H9 (cell line): ENCODE results near the gene ALG14. TPM values are rescaled to one million over a fixed set of nuclear protein-coding genes. Genes with fewer than 3 reads are reported as not detected.

Experiments
- DNase-seq: peaks from one replicate; pipeline ENCODE4 v3.0.0-alpha.2; 2017
- H2AFZ ChIP-seq: one replicate; pipeline ENCODE4 v1.6.1; 2013; ENCODE audit warnings: mild to moderate bottlenecking, low read length, control low read depth, moderate library complexity
- H2AK5ac ChIP-seq: 2 replicates; pipeline ENCODE4 v1.6.1; 2013; ENCODE audit warnings: low read length, control low read depth, mixed read lengths; ENCODE audit not compliant: insufficient read length
- H2BK120ac ChIP-seq: one replicate; pipeline ENCODE4 v1.6.1; 2013; ENCODE audit warnings: low read depth, mild to moderate bottlenecking, low read length, control low read depth, inconsistent platforms; ENCODE audit not compliant: poor library complexity, severe bottlenecking
- H2BK12ac ChIP-seq: 2 replicates; pipeline ENCODE4 v1.6.1; 2013; ENCODE audit warnings: low read length, control low read depth, mixed read lengths, low read depth; ENCODE audit not compliant: insufficient read length
- H2BK15ac ChIP-seq: 2 replicates; pipeline ENCODE4 v1.6.1; 2013; ENCODE audit warnings: low read depth, low read length, control low read depth
- H2BK20ac ChIP-seq: one replicate; pipeline ENCODE4 v1.6.1; 2013; ENCODE audit warnings: low read depth, mild to moderate bottlenecking, low read length, control low read depth, inconsistent platforms; ENCODE audit not compliant: poor library complexity, severe bottlenecking
- H2BK5ac ChIP-seq: 2 replicates; pipeline ENCODE4 v1.6.1; 2013; ENCODE audit warnings: low read length, control low read depth, mixed read lengths; ENCODE audit not compliant: insufficient read length
- H3K14ac ChIP-seq: 2 replicates; pipeline ENCODE4 v1.6.1; 2013; ENCODE audit warnings: low read length, control low read depth; ENCODE audit not compliant: insufficient read depth
- H3K18ac ChIP-seq: 2 replicates; pipeline ENCODE4 v1.6.1; 2013; ENCODE audit warnings: low read depth, mild to moderate bottlenecking, mixed read lengths, low read length, control low read depth; ENCODE audit not compliant: insufficient read length
- H3K23ac ChIP-seq: 2 replicates; pipeline ENCODE4 v1.6.1; 2013; ENCODE audit warnings: low read length, control low read depth, mixed read lengths, low read depth; ENCODE audit not compliant: insufficient read length
- H3K23me2 ChIP-seq: 2 replicates; pipeline ENCODE4 v1.6.1; 2013; ENCODE audit warnings: low read depth, mild to moderate bottlenecking, mixed read lengths, low read length, control low read depth; ENCODE audit not compliant: insufficient read length, poor library complexity, severe bottlenecking
- H3K27ac ChIP-seq: 2 replicates; pipeline ENCODE4 v1.5.1; 2013; ENCODE audit warnings: low read length, control low read depth, mixed read lengths, low read depth; ENCODE audit not compliant: insufficient read length
- H3K27me3 ChIP-seq: 2 replicates; pipeline ENCODE4 v1.6.1; 2013; ENCODE audit warnings: low read length, control low read depth, inconsistent platforms; ENCODE audit not compliant: insufficient read depth
- H3K4ac ChIP-seq: 2 replicates; pipeline ENCODE4 v1.6.1; 2013; ENCODE audit warnings: low read depth, mild to moderate bottlenecking, control low read depth, inconsistent platforms, low read length, moderate library complexity
- H3K4me1 ChIP-seq: 2 replicates; pipeline ENCODE4 v1.6.1; 2013; ENCODE audit warnings: low read length, control low read depth, inconsistent platforms; ENCODE audit not compliant: insufficient read depth
- H3K4me2 ChIP-seq: 2 replicates; pipeline ENCODE4 v1.6.1; 2013; ENCODE audit warnings: low read length, control low read depth, mixed read lengths; ENCODE audit not compliant: insufficient read length, insufficient read depth
- H3K56ac ChIP-seq: 2 replicates; pipeline ENCODE4 v1.6.1; 2013; ENCODE audit warnings: low read depth, mild to moderate bottlenecking, mixed read lengths, low read length, control low read depth; ENCODE audit not compliant: insufficient read length
- H3K79me1 ChIP-seq: 2 replicates; pipeline ENCODE4 v1.6.1; 2013; ENCODE audit warnings: low read depth, mild to moderate bottlenecking, moderate library complexity, low read length, control low read depth, inconsistent platforms; ENCODE audit not compliant: insufficient read depth, poor library complexity, severe bottlenecking
- H3K79me2 ChIP-seq: 2 replicates; pipeline ENCODE4 v1.6.1; 2013; ENCODE audit warnings: low read length, control low read depth, inconsistent platforms; ENCODE audit not compliant: insufficient read depth
- H3K9ac ChIP-seq: 2 replicates; pipeline ENCODE4 v1.6.1; 2013; ENCODE audit warnings: low read length, control low read depth, mixed read lengths; ENCODE audit not compliant: insufficient read length; ENCODE audit errors: extremely low read depth
- H3K9me3 ChIP-seq: one replicate; pipeline ENCODE4 v1.6.1; 2013; ENCODE audit warnings: low read depth, low read length, inconsistent platforms; ENCODE audit not compliant: control insufficient read depth
- H3T11ph ChIP-seq: one replicate; pipeline ENCODE4 v1.6.1; 2013; ENCODE audit warnings: mild to moderate bottlenecking, low read length, control low read depth, inconsistent platforms
- H4K20me1 ChIP-seq: one replicate; pipeline ENCODE4 v1.6.1; 2013; ENCODE audit not compliant: control insufficient read depth, insufficient read length, insufficient read depth
- H4K5ac ChIP-seq: 2 replicates; pipeline ENCODE4 v1.6.1; 2013; ENCODE audit warnings: low read depth, mild to moderate bottlenecking, mixed read lengths, low read length, control low read depth; ENCODE audit not compliant: insufficient read length
- H4K8ac ChIP-seq: replicated peaks from 2 replicates; pipeline ENCODE4 v1.6.1; 2013; ENCODE audit warnings: low read length, control low read depth, mixed read lengths, low read depth; ENCODE audit not compliant: insufficient read length
- H4K91ac ChIP-seq: 2 replicates; pipeline ENCODE4 v1.6.1; 2013; ENCODE audit warnings: low read depth, mild to moderate bottlenecking, moderate library complexity, mixed read lengths, low read length, control low read depth; ENCODE audit not compliant: insufficient read length
- H3K27ac Mint-ChIP-seq, 3 experiments: 2 replicates in 2 of 3; 3 replicates in 1 of 3; pipeline ENCODE4 v1.8.0; 2020 to 2021; ENCODE audit warnings: mixed read lengths in 3 of 3, mild to moderate bottlenecking in 1 of 3, moderate library complexity in 1 of 3
- H3K27me3 Mint-ChIP-seq: 2 replicates; pipeline ENCODE4 v1.8.0; 2021; ENCODE audit warnings: low read depth, mild to moderate bottlenecking, moderate library complexity, mixed read lengths
- H3K36me3 Mint-ChIP-seq, 3 experiments: 2 replicates in 2 of 3; 3 replicates in 1 of 3; pipeline ENCODE4 v1.8.0; 2020 to 2021; ENCODE audit warnings: low read depth in 3 of 3, mixed read lengths in 3 of 3; ENCODE audit not compliant: insufficient read depth in 1 of 3
- H3K4me1 Mint-ChIP-seq, 2 experiments: 2 replicates each; pipeline ENCODE4 v1.8.0; 2020; ENCODE audit warnings: mixed read lengths in 2 of 2
- H3K4me3 Mint-ChIP-seq, 2 experiments: 2 replicates in 1 of 2; 3 replicates in 1 of 2; pipeline ENCODE4 v1.8.0; 2020 to 2021; ENCODE audit warnings: mild to moderate bottlenecking in 2 of 2, mixed read lengths in 2 of 2, moderate library complexity in 1 of 2
- H3K9me3 Mint-ChIP-seq, 2 experiments: 2 replicates in 1 of 2; 3 replicates in 1 of 2; pipeline ENCODE4 v1.8.0; 2020; ENCODE audit warnings: mild to moderate bottlenecking in 2 of 2, mixed read lengths in 2 of 2, moderate library complexity in 1 of 2
- WGBS: extraction: QIAGEN DNeasy Blood & Tissue Kit; methylation state at CpG from one replicate; pipeline ENCODE4 v1.1.7; 2013; ENCODE audit warnings: missing lambda C conversion rate, low lambda C conversion rate, mixed read lengths; ENCODE audit not compliant: insufficient read length; ENCODE audit errors: extremely low coverage; 5-methylcytosine and 5-hydroxymethylcytosine counted together
- total RNA-seq: library from RNA; stranded (reverse); gene quantifications from 2 replicates; pipeline ENCODE4 v1.2.1, GENCODE V29; 2021
- TF ChIP-seq, protein P1 (sequence below): fragments of 200-600 bp; sonication (generic); conservative IDR thresholded peaks from 3 replicates; pipeline ENCODE4 v1.8.0; 2021; ENCODE audit warnings: antibody characterized with exemption, mild to moderate bottlenecking

Gene ALG14
- total RNA-seq, 1 experiment from 2014 or later = 2.5 TPM

DNA sequence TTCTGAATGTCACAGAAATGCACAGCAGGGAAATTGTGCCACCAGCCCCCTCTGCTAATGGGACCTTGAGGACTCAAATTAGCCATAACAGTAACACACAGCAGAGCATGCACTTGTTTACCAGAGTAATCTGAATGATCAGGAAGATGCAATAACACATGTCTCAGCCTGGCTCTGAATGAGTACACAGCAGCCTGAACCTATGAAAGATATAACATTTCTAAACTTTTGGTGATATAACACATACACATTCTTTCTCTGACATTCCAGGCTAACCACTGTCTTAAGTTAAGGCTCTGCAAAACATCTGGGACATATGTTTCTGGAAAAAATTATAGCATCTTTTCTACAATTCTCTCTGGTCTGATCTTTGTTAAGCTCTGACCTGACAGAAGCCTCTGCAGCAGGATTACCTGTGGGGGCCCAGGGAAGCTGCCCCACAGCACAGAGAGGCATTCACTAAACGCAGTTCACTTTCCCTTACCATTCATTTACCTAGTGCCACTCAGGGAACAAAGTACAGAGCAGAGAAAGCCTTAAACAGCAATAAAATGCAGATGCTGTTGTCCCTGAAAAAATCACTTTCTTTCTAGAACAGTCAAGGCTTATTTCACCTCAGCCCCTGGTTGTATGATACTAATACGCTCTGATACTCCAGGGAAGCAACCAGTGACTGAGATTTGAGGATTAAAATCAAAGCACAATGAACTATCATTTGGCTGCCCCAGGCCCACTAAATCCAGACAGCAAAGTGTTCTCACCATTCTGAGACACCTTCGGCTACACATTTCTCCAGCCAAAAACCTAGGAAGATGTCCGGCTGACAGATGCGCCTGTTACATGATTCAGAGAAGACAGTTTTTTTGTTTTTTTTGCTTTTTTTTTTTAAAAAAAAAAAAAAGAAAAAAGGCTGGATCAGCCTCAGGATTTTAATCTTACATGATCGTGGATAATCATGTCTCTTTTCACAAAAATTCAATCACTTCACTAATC lies 91.9 kb downstream of the ALG14 start:
- Histone ChIP-seq H2AK5ac (no peak overlapping the region), H3K4me1 (no peaks in the 10 kb centered on the region), H2BK5ac (no peak overlapping the region), H2AFZ (no peak overlapping the region), H3K79me2 (no peaks in the 10 kb centered on the region), H3K56ac (no peak overlapping the region), H3T11ph (no peak overlapping the region), H2BK15ac (no peak overlapping the region), H3K9me3 (no peaks in the 10 kb centered on the region), H2BK20ac (no peak overlapping the region), H3K9ac (no peak overlapping the region), H3K18ac (no peak overlapping the region), H3K27me3 (no peaks in the 10 kb centered on the region), H3K79me1 (no peaks in the 10 kb centered on the region), H3K27ac (no peak overlapping the region), H4K5ac (no peak overlapping the region), H3K4ac (no peak overlapping the region), H2BK120ac (no peak overlapping the region), H3K4me2 (no peak overlapping the region), H4K20me1 (no peaks in the 10 kb centered on the region), H3K23ac (no peak overlapping the region), H4K91ac (no peak overlapping the region), H3K14ac (no peak overlapping the region), H3K23me2 (no peaks in the 10 kb centered on the region), H4K8ac (no peak overlapping the region), H2BK12ac (no peak overlapping the region)
- 0 out of 4 replicates have a peak, but pooled peaks cover 0 to 3% of the 10 kb centered on the region in 2 experiments for H3K4me1 Mint-ChIP-seq
- no peaks in the 10 kb centered on the region for H3K27me3 Mint-ChIP-seq
- no CpG with 5 or more reads among the region's 6 CpGs for WGBS
- H3K4me3 Mint-ChIP-seq = no peak overlapping the region
- no peaks in the 10 kb centered on the region for H3K36me3 Mint-ChIP-seq
- no peaks in the 10 kb centered on the region; a peak in 1 of 5 replicates for H3K9me3 Mint-ChIP-seq
- DNase-seq = no peak
- TF ChIP-seq, protein P1, sequence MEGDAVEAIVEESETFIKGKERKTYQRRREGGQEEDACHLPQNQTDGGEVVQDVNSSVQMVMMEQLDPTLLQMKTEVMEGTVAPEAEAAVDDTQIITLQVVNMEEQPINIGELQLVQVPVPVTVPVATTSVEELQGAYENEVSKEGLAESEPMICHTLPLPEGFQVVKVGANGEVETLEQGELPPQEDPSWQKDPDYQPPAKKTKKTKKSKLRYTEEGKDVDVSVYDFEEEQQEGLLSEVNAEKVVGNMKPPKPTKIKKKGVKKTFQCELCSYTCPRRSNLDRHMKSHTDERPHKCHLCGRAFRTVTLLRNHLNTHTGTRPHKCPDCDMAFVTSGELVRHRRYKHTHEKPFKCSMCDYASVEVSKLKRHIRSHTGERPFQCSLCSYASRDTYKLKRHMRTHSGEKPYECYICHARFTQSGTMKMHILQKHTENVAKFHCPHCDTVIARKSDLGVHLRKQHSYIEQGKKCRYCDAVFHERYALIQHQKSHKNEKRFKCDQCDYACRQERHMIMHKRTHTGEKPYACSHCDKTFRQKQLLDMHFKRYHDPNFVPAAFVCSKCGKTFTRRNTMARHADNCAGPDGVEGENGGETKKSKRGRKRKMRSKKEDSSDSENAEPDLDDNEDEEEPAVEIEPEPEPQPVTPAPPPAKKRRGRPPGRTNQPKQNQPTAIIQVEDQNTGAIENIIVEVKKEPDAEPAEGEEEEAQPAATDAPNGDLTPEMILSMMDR = no peak
- peak overlapping the region in 1 of 3 experiments; percentile 65; a peak in 1 of 7 replicates for H3K27ac Mint-ChIP-seq
